Mesendoderm (in vitro differentiated cells): ENCODE results near the gene TRABD2B.
A peak's percentile ranks its signal among the peaks of the same experiment; 100 is the strongest.

Experiments used
- DNase-seq: peaks from one replicate; pipeline ENCODE4 v3.0.0; 2013
- H2AK5ac ChIP-seq: 2 replicates; pipeline ENCODE4 v1.6.1; 2013; ENCODE audit warnings: low read length, inconsistent platforms
- H2BK120ac ChIP-seq: 2 replicates; pipeline ENCODE4 v1.6.1; 2013; ENCODE audit warnings: low read depth, mild to moderate bottlenecking, low read length, moderate library complexity, mixed read lengths
- H2BK15ac ChIP-seq: replicated peaks from 2 replicates; pipeline ENCODE4 v1.6.1; 2013; ENCODE audit warnings: low read depth, mild to moderate bottlenecking, moderate library complexity
- H2BK5ac ChIP-seq: 2 replicates; pipeline ENCODE4 v1.6.1; 2013; ENCODE audit warnings: low read length, inconsistent platforms
- H3K18ac ChIP-seq: 2 replicates; pipeline ENCODE4 v1.6.1; 2013; ENCODE audit warnings: mild to moderate bottlenecking, low read length, mixed read lengths
- H3K23ac ChIP-seq: one replicate; pipeline ENCODE4 v1.6.1; 2013; ENCODE audit warnings: low read length
- H3K27ac ChIP-seq: 2 replicates; pipeline ENCODE4 v1.5.1; 2013; ENCODE audit warnings: low read depth, mild to moderate bottlenecking, inconsistent platforms, low read length, moderate library complexity
- H3K27me3 ChIP-seq: 2 replicates; pipeline ENCODE4 v1.6.1; 2013; ENCODE audit warnings: low read length, control low read depth, mild to moderate bottlenecking, inconsistent platforms; ENCODE audit not compliant: insufficient read depth, poor library complexity
- H3K36me3 ChIP-seq: 2 replicates; pipeline ENCODE4 v1.6.1; 2013; ENCODE audit warnings: low read length, inconsistent platforms; ENCODE audit not compliant: control insufficient read depth, insufficient read depth
- H3K4ac ChIP-seq: one replicate; pipeline ENCODE4 v1.6.1; 2013; ENCODE audit warnings: low read depth, mild to moderate bottlenecking, low read length, moderate library complexity
- H3K4me1 ChIP-seq: 2 replicates; pipeline ENCODE4 v1.6.1; 2013; ENCODE audit warnings: low read depth, low read length, inconsistent platforms; ENCODE audit not compliant: control insufficient read depth
- H3K4me2 ChIP-seq: 2 replicates; pipeline ENCODE4 v1.6.1; 2013; ENCODE audit warnings: low read length
- H3K4me3 ChIP-seq: 2 replicates; pipeline ENCODE4 v1.5.1; 2013; ENCODE audit warnings: mild to moderate bottlenecking, low read length
- H3K56ac ChIP-seq: one replicate; pipeline ENCODE4 v1.6.1; 2013; ENCODE audit warnings: low read length
- H3K79me1 ChIP-seq: 2 replicates; pipeline ENCODE4 v1.6.1; 2013; ENCODE audit warnings: low read length, inconsistent platforms
- H3K79me2 ChIP-seq: 2 replicates; pipeline ENCODE4 v1.6.1; 2013; ENCODE audit warnings: mild to moderate bottlenecking, low read length; ENCODE audit not compliant: control insufficient read depth, insufficient read depth
- H3K9ac ChIP-seq: 2 replicates; pipeline ENCODE4 v1.6.1; 2013; ENCODE audit warnings: low read length, inconsistent platforms
- H4K5ac ChIP-seq: one replicate; pipeline ENCODE4 v1.6.1; 2013; ENCODE audit warnings: low read length
- H4K8ac ChIP-seq: one replicate; pipeline ENCODE4 v1.6.1; 2013; ENCODE audit warnings: low read depth, mild to moderate bottlenecking, control low read depth, low read length, moderate library complexity
- WGBS: extraction: QIAGEN DNeasy Blood & Tissue Kit; methylation state at CpG from one replicate; pipeline ENCODE4 v1.1.7; 2013; ENCODE audit warnings: low lambda C conversion rate, missing lambda C conversion rate; ENCODE audit not compliant: insufficient coverage; ENCODE audit errors: extremely low coverage; 5-methylcytosine and 5-hydroxymethylcytosine counted together

Gene TRABD2B

DNA sequence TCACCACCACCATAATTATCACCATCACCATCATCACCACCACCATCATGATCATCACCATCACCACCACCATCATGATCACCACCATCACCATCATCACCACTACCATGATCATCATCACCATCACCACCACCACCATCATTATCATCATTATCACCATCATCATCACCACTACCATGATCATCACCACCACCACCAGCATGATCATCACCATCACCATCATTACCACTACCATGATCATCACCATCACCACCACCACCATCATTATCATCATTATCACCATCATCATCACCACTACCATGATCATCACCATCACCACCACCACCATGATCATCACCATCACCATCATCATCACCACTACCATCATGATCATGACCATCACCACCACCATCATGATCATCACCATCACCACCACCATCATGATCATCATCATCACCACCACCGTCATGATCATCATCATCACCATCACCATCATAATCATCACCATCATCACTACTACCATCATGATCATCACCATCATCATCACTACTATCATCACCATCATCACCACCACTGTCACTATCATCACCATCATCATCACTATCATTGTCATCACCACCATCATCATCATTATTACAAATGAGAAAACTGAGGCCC, 60.2 kb downstream of the TRABD2B start:
- Histone ChIP-seq H3K4me2 (no peak overlapping the region), H3K27me3 (no peaks in the 10 kb centered on the region), H3K4me1 (no peaks in the 10 kb centered on the region), H2BK5ac (no peak overlapping the region), H3K18ac (no peak overlapping the region), H3K79me2 (no peaks in the 10 kb centered on the region), H2BK15ac (no peak overlapping the region), H3K4ac (no peak overlapping the region), H3K56ac (no peak overlapping the region), H2BK120ac (no peak overlapping the region), H3K9ac (no peak overlapping the region), H3K27ac (no peak overlapping the region), H4K5ac (no peak overlapping the region), H3K23ac (no peak overlapping the region), H3K79me1 (peaks cover 4% of the 10 kb centered on the region), H3K4me3 (no peak overlapping the region), H4K8ac (no peak overlapping the region), H3K36me3 (no peaks in the 10 kb centered on the region), H2AK5ac (no peak overlapping the region)
- no peak for DNase-seq
- no CpG with 5 or more reads among the region's 1 CpG for WGBS

DNA sequence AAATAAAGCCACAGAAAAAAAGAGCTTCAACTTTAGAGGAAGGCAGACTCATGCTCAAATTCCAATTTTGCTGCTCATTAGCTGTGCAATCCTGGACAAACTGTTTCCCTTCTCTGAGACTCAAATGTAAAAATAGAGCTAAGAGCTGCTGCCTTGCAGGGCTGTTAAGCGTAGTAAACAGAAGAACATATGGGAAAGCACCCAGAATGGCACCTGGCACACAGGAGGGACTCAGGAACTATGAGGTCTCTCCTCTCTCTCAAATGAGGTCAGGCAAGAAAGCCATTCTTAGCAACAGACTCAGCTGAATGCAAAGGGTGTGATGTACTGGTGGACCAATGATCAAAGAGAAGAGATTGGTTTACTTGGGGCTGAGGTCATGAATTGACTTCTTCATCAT, 61.3 kb downstream of the TRABD2B start:
- Histone ChIP-seq H4K5ac (no peak overlapping the region), H3K4me2 (no peak overlapping the region), H4K8ac (no peak overlapping the region), H3K23ac (no peak overlapping the region), H3K27me3 (no peaks in the 10 kb centered on the region), H3K4me3 (no peak overlapping the region), H3K9ac (no peak overlapping the region), H3K56ac (no peak overlapping the region), H3K79me1 (peaks cover 4% of the 10 kb centered on the region), H3K4ac (no peak overlapping the region), H2BK120ac (no peak overlapping the region), H3K18ac (no peak overlapping the region), H3K79me2 (no peaks in the 10 kb centered on the region), H2BK15ac (no peak overlapping the region), H3K27ac (no peak overlapping the region), H3K36me3 (no peaks in the 10 kb centered on the region), H2AK5ac (no peak overlapping the region), H2BK5ac (no peak overlapping the region), H3K4me1 (no peaks in the 10 kb centered on the region)
- WGBS, result no CpG with 5 or more reads among the region's 1 CpG
- DNase-seq, result no peak

DNA sequence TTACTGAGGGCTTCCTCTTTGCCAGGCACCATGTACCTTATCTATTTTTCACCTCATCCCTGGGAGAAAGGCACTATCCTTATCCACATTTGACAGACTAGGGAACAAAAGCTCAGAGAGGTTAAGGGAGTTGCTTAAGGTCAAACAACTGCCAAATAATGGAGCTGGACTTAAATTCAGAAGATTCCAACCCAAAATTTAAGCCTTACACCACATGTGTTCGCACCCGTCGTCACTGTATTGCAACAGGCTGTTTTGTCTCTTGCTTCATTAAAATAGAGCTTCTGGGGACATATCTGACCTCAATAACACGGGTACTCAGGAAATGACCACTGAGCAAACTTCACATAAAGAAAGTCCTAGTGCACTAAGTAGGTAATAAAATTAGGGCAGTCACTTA, 62.0 kb downstream of the TRABD2B start:
- Histone ChIP-seq H2AK5ac (no peak overlapping the region), H3K23ac (no peak overlapping the region), H3K4me1 (no peaks in the 10 kb centered on the region), H2BK120ac (no peak overlapping the region), H2BK15ac (no peak overlapping the region), H3K4me3 (no peak overlapping the region), H3K4me2 (no peak overlapping the region), H3K36me3 (no peaks in the 10 kb centered on the region), H3K27me3 (no peaks in the 10 kb centered on the region), H3K18ac (no peak overlapping the region), H3K27ac (no peak overlapping the region), H3K4ac (no peak overlapping the region), H3K79me2 (no peaks in the 10 kb centered on the region), H4K5ac (no peak overlapping the region), H3K9ac (no peak overlapping the region), H2BK5ac (no peak overlapping the region), H4K8ac (no peak overlapping the region), H3K56ac (no peak overlapping the region), H3K79me1 (peaks cover 4% of the 10 kb centered on the region)
- DNase-seq, result no peak
- no CpG with 5 or more reads among the region's 4 CpGs for WGBS

GRCh38 chr1:47934243-47934805, 62.9 kb downstream of the TRABD2B start:
- Histone ChIP-seq H3K36me3 (no peaks in the 10 kb centered on the region), H3K23ac (no peak overlapping the region), H2BK120ac (no peak overlapping the region), H2BK15ac (no peak overlapping the region), H4K8ac (no peak overlapping the region), H3K4ac (no peak overlapping the region), H4K5ac (no peak overlapping the region), H3K56ac (no peak overlapping the region), H3K79me2 (no peaks in the 10 kb centered on the region), H3K4me3 (no peak overlapping the region), H2AK5ac (no peak overlapping the region), H2BK5ac (no peak overlapping the region), H3K18ac (no peak overlapping the region), H3K27ac (no peak overlapping the region), H3K79me1 (peaks cover 4% of the 10 kb centered on the region), H3K4me1 (no peaks in the 10 kb centered on the region), H3K27me3 (no peaks in the 10 kb centered on the region), H3K9ac (no peak overlapping the region), H3K4me2 (no peak overlapping the region)
- DNase-seq, result peak; percentile 57
- whole genome bisulfite sequencing, result no CpG with 5 or more reads among the region's 9 CpGs

DNA sequence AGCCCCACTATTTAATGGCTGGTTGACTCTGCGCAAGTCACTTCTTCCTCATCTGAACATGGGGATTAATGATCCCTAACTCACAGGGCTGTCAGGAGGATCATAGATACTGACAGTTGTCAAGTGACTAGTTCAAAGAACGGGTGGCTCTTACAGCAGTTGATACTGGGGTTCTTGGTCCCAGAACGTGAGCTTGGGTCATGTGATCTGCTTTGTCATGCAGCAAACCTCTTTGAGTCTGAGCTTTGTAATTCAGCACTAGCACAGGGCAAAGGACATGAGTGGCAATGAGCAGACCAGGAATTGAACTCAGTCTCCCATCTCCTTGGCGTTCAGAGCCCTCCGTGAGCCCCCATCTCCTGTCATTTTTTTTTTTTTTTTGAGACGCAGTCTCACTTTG, 64.4 kb downstream of the TRABD2B start:
- Histone ChIP-seq H4K5ac (no peak overlapping the region), H2BK120ac (no peak overlapping the region), H2AK5ac (no peak overlapping the region), H3K27ac (no peak overlapping the region), H3K4me3 (no peak overlapping the region), H3K4me1 (no peaks in the 10 kb centered on the region), H3K27me3 (no peaks in the 10 kb centered on the region), H3K4ac (no peak overlapping the region), H3K18ac (no peak overlapping the region), H3K79me2 (no peaks in the 10 kb centered on the region), H3K56ac (no peak overlapping the region), H3K79me1 (peaks cover 4% of the 10 kb centered on the region), H4K8ac (no peak overlapping the region), H3K4me2 (no peak overlapping the region), H3K36me3 (no peaks in the 10 kb centered on the region), H2BK5ac (no peak overlapping the region), H3K9ac (no peak overlapping the region), H2BK15ac (no peak overlapping the region), H3K23ac (no peak overlapping the region)
- WGBS, result no CpG with 5 or more reads among the region's 6 CpGs
- no peak for DNase-seq

GRCh38 chr1:47931395-47931794, 65.8 kb downstream of the TRABD2B start:
- Histone ChIP-seq H3K23ac (no peak overlapping the region), H3K27me3 (no peaks in the 10 kb centered on the region), H3K79me1 (peaks cover 2% of the 10 kb centered on the region), H3K4me3 (no peak overlapping the region), H2BK120ac (no peak overlapping the region), H2AK5ac (no peak overlapping the region), H3K79me2 (no peaks in the 10 kb centered on the region), H3K36me3 (no peaks in the 10 kb centered on the region), H3K9ac (no peak overlapping the region), H4K5ac (no peak overlapping the region), H3K4me1 (no peaks in the 10 kb centered on the region), H3K4ac (no peak overlapping the region), H2BK5ac (no peak overlapping the region), H3K18ac (no peak overlapping the region), H2BK15ac (no peak overlapping the region), H3K4me2 (no peak overlapping the region), H4K8ac (no peak overlapping the region), H3K56ac (no peak overlapping the region), H3K27ac (no peak overlapping the region)
- DNase-seq, result peak; percentile 47
- no CpG with 5 or more reads among the region's 5 CpGs for WGBS
